RWPE2 (cell line): Measurements from ENCODE around the gene SSPN.

Experiments used
- ATAC-seq: fragments of 200-7000 bp; cut with Tn5 transposase; 3 replicates; pipeline ENCODE4 v1.9.1; 2021; ENCODE audit warnings: low read depth
- DNase-seq: peaks from one replicate; pipeline ENCODE4 v3.0.0-alpha.2; 2020; ENCODE audit warnings: low spot score
- H3K27ac ChIP-seq: fragments of 450-650 bp; 2 replicates; pipeline ENCODE4 v1.5.1; 2017; ENCODE audit warnings: mild to moderate bottlenecking; ENCODE audit not compliant: poor library complexity, severe bottlenecking
- H3K27me3 ChIP-seq: fragments of 250-450 bp; sonication (Bioruptor Pico); 2 replicates; pipeline ENCODE4 v1.5.1; 2021; ENCODE audit warnings: mild to moderate bottlenecking, moderate library complexity; ENCODE audit not compliant: insufficient read depth, poor library complexity, severe bottlenecking
- H3K36me3 ChIP-seq: fragments of 250-450 bp; sonication (Bioruptor Pico); 2 replicates; pipeline ENCODE4 v1.5.1; 2020; ENCODE audit warnings: low read depth, mild to moderate bottlenecking, moderate library complexity
- H3K4me1 ChIP-seq: fragments of 250-450 bp; sonication (Bioruptor Pico); 2 replicates; pipeline ENCODE4 v1.5.1; 2021; ENCODE audit warnings: mild to moderate bottlenecking, moderate library complexity; ENCODE audit not compliant: insufficient read depth, poor library complexity, severe bottlenecking
- H3K4me3 ChIP-seq: fragments of 250-450 bp; sonication (Bioruptor Pico); 2 replicates; pipeline ENCODE4 v1.5.1; 2021; ENCODE audit warnings: mild to moderate bottlenecking, moderate library complexity; ENCODE audit not compliant: severe bottlenecking
- H3K9me3 ChIP-seq: fragments of 250-450 bp; sonication (Bioruptor Pico); 2 replicates; pipeline ENCODE4 v1.5.1; 2021; ENCODE audit warnings: mild to moderate bottlenecking, moderate library complexity; ENCODE audit not compliant: severe bottlenecking
- TF ChIP-seq, protein P1 (sequence below): fragments of 450-650 bp; IDR thresholded peaks from one replicate; pipeline ENCODE4 v1.5.1; 2017; ENCODE audit warnings: mild to moderate bottlenecking, moderate library complexity; ENCODE audit not compliant: poor library complexity, severe bottlenecking

SSPN gene

DNA sequence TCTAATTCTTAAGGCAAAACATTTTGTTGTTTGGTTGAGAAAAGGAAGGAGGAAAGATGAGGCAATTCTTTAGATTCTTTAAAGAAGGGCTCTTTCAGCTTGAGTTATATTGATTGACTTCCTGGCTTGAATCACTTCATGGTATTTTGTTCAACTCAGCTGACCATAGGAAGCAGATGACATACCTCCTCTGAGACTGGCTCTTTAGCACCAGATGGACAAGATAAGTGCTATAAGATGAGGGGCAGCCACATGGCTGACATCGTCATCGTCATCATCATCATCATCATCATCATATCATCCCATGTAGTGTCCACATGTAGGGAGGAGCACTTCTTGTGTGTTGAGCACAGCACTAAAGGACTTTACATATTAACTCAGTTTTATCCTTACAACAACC is 81.3 kb downstream of the SSPN start:
- Histone ChIP-seq H3K27ac (no peak overlapping the region), H3K27me3 (no peaks in the 10 kb centered on the region), H3K4me3 (no peak overlapping the region), H3K4me1 (peaks cover 18% of the 10 kb centered on the region), H3K9me3 (no peaks in the 10 kb centered on the region), H3K36me3 (no peaks in the 10 kb centered on the region)
- ATAC-seq (no peak), DNase-seq (no peak)
- TF ChIP-seq, protein P1, sequence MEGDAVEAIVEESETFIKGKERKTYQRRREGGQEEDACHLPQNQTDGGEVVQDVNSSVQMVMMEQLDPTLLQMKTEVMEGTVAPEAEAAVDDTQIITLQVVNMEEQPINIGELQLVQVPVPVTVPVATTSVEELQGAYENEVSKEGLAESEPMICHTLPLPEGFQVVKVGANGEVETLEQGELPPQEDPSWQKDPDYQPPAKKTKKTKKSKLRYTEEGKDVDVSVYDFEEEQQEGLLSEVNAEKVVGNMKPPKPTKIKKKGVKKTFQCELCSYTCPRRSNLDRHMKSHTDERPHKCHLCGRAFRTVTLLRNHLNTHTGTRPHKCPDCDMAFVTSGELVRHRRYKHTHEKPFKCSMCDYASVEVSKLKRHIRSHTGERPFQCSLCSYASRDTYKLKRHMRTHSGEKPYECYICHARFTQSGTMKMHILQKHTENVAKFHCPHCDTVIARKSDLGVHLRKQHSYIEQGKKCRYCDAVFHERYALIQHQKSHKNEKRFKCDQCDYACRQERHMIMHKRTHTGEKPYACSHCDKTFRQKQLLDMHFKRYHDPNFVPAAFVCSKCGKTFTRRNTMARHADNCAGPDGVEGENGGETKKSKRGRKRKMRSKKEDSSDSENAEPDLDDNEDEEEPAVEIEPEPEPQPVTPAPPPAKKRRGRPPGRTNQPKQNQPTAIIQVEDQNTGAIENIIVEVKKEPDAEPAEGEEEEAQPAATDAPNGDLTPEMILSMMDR = no peak

DNA sequence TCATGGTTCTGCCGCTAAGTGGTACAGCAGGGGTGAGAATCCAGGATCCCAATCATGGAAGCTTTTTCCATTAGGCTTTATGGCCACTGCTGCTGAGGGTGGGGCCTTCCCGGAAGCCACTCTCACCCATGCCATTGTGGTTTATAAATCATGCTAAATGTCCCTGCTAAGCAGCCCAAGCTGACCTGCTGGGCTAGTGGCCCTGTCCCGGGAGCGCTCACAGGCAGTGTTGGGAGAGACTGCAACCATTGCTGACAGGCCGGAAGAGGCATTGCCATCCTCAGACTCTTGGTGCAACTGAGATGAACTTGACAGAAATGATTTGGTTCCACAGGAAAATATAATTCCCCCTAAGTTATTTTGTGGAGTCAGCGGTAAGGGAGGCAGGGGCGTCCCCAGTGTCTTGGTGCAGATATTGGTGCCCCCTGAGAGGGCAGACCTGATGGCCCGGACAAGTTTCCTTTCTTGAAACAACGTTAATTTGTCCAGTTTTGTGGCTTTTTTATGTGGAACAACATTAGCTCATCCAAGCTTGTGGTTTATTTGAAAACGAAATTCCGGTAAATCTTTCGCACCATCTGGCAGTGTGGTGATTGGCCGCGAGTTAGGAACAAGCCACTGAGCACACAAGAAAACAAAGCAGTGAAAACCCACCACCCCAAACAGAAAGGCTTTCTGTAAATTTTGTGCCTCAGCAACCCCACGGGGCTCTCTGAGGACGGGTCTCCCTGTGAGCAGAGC is 82.3 kb downstream of the SSPN start:
- Histone ChIP-seq H3K27ac (no peak overlapping the region), H3K27me3 (no peaks in the 10 kb centered on the region), H3K9me3 (no peaks in the 10 kb centered on the region), H3K4me1 (peaks cover 10% of the 10 kb centered on the region), H3K36me3 (no peaks in the 10 kb centered on the region), H3K4me3 (no peak overlapping the region)
- TF ChIP-seq, protein P1 = no peak
- no peak for ATAC-seq
- DNase-seq = no peak

DNA sequence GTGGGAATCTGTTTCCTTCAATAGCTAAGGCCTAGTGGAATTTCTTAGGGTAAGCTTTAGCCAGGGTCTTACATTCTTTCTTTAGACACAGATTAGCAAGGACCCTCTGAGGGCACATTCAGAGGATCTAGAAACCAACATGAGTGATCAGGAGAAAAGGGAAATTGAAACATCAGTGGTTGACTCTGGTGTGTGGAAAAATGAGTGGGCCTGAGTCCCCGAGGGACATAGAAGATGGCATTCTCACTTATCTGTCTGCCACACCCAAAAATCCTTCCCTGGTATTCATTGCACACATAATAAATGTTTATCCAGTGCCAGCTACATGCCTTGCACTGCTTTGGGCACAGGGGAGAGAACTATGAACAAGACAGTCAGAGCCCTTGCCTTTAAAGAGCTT is 82.9 kb downstream of the SSPN start:
- Histone ChIP-seq H3K4me3 (no peak overlapping the region), H3K9me3 (no peaks in the 10 kb centered on the region), H3K27me3 (no peaks in the 10 kb centered on the region), H3K36me3 (no peaks in the 10 kb centered on the region), H3K27ac (no peak overlapping the region), H3K4me1 (peaks cover 10% of the 10 kb centered on the region)
- TF ChIP-seq, protein P1 = no peak
- DNase-seq = no peak
- ATAC-seq = no peak

DNA sequence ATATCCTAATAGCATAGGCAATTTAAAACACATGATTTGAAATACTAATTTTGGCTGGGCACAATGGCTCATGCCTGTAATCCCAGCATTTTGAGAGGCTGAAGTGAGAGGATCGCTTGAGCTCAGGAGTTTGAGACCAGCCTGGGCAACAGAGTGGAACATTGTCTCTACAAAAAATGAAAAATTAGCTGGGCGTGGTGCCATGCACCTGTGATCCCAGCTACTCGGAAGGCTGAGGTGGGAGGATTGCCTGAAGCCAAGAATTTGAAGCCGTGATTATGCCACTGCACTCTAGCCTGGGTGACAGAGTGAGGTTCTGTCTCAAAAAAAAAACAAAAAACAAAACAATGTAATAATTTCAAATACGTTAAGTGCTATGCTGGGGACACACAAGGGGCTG is 83.3 kb downstream of the SSPN start:
- no peaks in the 10 kb centered on the region for H3K27me3 ChIP-seq
- no peak overlapping the region for H3K27ac ChIP-seq
- ATAC-seq (no peak), DNase-seq (no peak)
- TF ChIP-seq, protein P1 = no peak
- H3K4me3 ChIP-seq = no peak overlapping the region
- no peaks in the 10 kb centered on the region for H3K36me3 ChIP-seq
- peaks cover 10% of the 10 kb centered on the region for H3K4me1 ChIP-seq
- no peaks in the 10 kb centered on the region for H3K9me3 ChIP-seq

DNA sequence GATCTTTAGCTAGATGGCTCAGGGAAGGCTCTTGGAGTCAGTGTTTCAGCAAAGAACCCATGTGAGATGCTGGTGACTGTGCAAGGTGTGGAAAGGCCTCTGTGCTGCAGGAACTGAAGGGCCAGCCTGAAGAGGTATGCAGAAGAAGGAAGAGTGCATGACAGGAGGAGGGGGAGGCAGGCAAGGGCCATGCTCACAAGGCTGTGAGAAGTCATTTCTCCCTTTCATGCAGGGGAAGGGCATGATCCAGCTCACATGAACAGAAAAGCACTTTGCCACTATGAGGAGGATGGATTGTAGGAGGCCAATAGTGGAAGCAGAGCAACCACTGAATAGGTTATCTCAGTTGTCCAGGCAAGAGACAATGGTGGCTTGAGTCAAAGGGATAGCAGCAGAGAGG is 83.7 kb downstream of the SSPN start:
- DNase-seq = no peak
- TF ChIP-seq, protein P1 = no peak

More for the DNA sequence above, 83.7 kb downstream of the SSPN start:
- Histone ChIP-seq H3K9me3 (no peaks in the 10 kb centered on the region), H3K4me3 (no peak overlapping the region), H3K4me1 (peaks cover 10% of the 10 kb centered on the region), H3K27me3 (no peaks in the 10 kb centered on the region), H3K27ac (no peak overlapping the region), H3K36me3 (no peaks in the 10 kb centered on the region)
- ATAC-seq = no peak
